NOMO-1 treated with dmso at 0.1 percent for 144 hours (cell line): ENCODE results near the gene MYMK.

Experiments used
- DNase-seq: peaks from one replicate; lab custom pipeline; 2025; ENCODE audit not compliant: unreplicated experiment; lab: John Stamatoyannopoulos, UW

MYMK gene

GRCh38 chr9:133519693-133520092, 5.1 kb downstream of the MYMK start:
- no peak for DNase-seq

GRCh38 chr9:133518706-133519449, 5.9 kb downstream of the MYMK start:
- DNase-seq: no peak

GRCh38 chr9:133518200-133518599, 6.6 kb downstream of the MYMK start:
- DNase-seq: no peak

GRCh38 chr9:133517711-133518110, 7.0 kb downstream of the MYMK start:
- DNase-seq: no peak

- no peak for DNase-seq
Measured at GRCh38 chr9:133516961-133517350, 7.8 kb downstream of the MYMK start.

GRCh38 chr9:133516256-133516960, 8.4 kb downstream of the MYMK start:
- no peak for DNase-seq

GRCh38 chr9:133515615-133516255, 9.0 kb downstream of the MYMK start:
- DNase-seq: no peak

GRCh38 chr9:133515240-133515610, 9.5 kb downstream of the MYMK start:
- no peak for DNase-seq

GRCh38 chr9:133514460-133515239, 10.1 kb downstream of the MYMK start:
- no peak for DNase-seq

- DNase-seq: no peak
Measured at GRCh38 chr9:133513214-133514100, 11.3 kb downstream of the MYMK start.

- DNase-seq: no peak
Measured at GRCh38 chr9:133512253-133513213, 12.2 kb downstream of the MYMK start.

- DNase-seq: no peak
Measured at GRCh38 chr9:133511607-133512006, 13.2 kb downstream of the MYMK start.

GRCh38 chr9:133510926-133511505, 13.7 kb downstream of the MYMK start:
- DNase-seq: no peak

GRCh38 chr9:133509179-133510083, 15.3 kb downstream of the MYMK start:
- DNase-seq: no peak

GRCh38 chr9:133508046-133508445, 16.7 kb downstream of the MYMK start:
- DNase-seq: no peak

- no peak for DNase-seq
Measured at GRCh38 chr9:133507246-133507965, 17.4 kb downstream of the MYMK start.

GRCh38 chr9:133506653-133507038, 18.1 kb downstream of the MYMK start:
- DNase-seq: no peak
